ENCODE data around the gene ARSK. TPM values are rescaled to one million over a fixed set of nuclear protein-coding genes. Genes with fewer than 3 reads are reported as not detected.

Gene ARSK
- total and polyA plus RNA-seq, 8 donors: 2.9 to 68.3 (median 4.9) TPM; not detected in 1

GRCh38 chr5:95627971-95628810 is 73.3 kb downstream of the ARSK start:
- Histone ChIP-seq H3K4me1 (peaks cover 0 to 14% (median 8%) of the 10 kb centered on the region in 4 donors), H3K4me3 (no peak overlapping the region), H3K27me3 (no peaks in the 10 kb centered on the region), H3K36me3 (no peaks in the 10 kb centered on the region), H3K27ac (no peak overlapping the region), H3K9me3 (no peaks in the 10 kb centered on the region)
- DNase-seq: no peak
- TF ChIP-seq POLR2A (IDR thresholded peaks at IDR 0.05) (no peak), POLR2AphosphoS5 (IDR thresholded peaks at IDR 0.05) (no peak), CTCF (IDR thresholded peaks at IDR 0.05) (no peak), EP300 (IDR thresholded peaks at IDR 0.05) (no peak)
- intact Hi-C loops (cut with DNase I; ENCODE audit: low total_unique reads): no loop called here
- WGBS, 5 donors: 74 to 86% (median 76%) methylated on average over 3 to 4 of the region's 4 CpGs

DNA sequence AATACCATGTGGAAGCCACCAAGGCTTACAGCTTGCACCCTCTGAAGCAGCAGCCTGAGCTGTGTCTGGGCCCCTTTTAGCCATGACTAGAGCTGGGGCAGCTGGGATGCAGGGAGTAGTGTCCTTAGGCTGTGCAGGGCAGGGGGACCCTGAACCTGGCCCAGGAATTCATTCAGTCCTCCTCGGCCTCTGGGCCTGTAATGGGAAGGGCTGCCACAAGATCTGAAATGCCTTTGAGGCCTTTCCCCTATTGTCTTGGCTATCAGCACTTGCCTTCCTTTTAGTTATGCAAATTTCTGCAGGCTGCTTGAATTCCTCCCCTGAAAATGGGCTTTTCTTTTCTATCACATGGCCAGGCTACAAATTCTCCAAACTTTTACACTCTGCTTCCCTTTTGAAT is 74.0 kb downstream of the ARSK start:
- no peaks in the 10 kb centered on the region for H3K27me3 ChIP-seq
- no peak overlapping the region for H3K27ac ChIP-seq
- H3K36me3 ChIP-seq: no peaks in the 10 kb centered on the region

GRCh38 chr5:95630394-95630917 is 75.6 kb downstream of the ARSK start:
- Histone ChIP-seq H3K36me3 (no peaks in the 10 kb centered on the region), H3K4me1 (peaks cover 0 to 14% (median 8%) of the 10 kb centered on the region in 4 donors), H3K27ac (no peak overlapping the region), H3K9me3 (no peaks in the 10 kb centered on the region), H3K27me3 (no peaks in the 10 kb centered on the region), H3K4me3 (no peak overlapping the region)
- no peak for DNase-seq
- 90 to 98% (median 93%) methylated on average over 5 of the region's 5 CpGs for WGBS, 5 donors
- intact Hi-C loops (cut with DNase I; ENCODE audit: low total_unique reads): no loop called here
- TF ChIP-seq POLR2A (IDR thresholded peaks at IDR 0.05) (no peak), EP300 (IDR thresholded peaks at IDR 0.05) (no peak), CTCF (IDR thresholded peaks at IDR 0.05) (no peak), POLR2AphosphoS5 (IDR thresholded peaks at IDR 0.05) (no peak)

More for the DNA sequence above, 74.0 kb downstream of the ARSK start:
- Histone ChIP-seq H3K9me3 (no peaks in the 10 kb centered on the region), H3K4me3 (no peak overlapping the region), H3K4me1 (peaks cover 0 to 14% (median 8%) of the 10 kb centered on the region in 4 donors)
- TF ChIP-seq EP300 (IDR thresholded peaks at IDR 0.05) (no peak), CTCF (IDR thresholded peaks at IDR 0.05) (no peak), POLR2A (IDR thresholded peaks at IDR 0.05) (no peak), POLR2AphosphoS5 (IDR thresholded peaks at IDR 0.05) (no peak)
- 73 to 100% (median 88%) methylated on average over 1 of the region's 1 CpG for WGBS, 5 donors
- intact Hi-C loops (cut with DNase I; ENCODE audit: low total_unique reads): no loop called here
- no peak for DNase-seq

DNA sequence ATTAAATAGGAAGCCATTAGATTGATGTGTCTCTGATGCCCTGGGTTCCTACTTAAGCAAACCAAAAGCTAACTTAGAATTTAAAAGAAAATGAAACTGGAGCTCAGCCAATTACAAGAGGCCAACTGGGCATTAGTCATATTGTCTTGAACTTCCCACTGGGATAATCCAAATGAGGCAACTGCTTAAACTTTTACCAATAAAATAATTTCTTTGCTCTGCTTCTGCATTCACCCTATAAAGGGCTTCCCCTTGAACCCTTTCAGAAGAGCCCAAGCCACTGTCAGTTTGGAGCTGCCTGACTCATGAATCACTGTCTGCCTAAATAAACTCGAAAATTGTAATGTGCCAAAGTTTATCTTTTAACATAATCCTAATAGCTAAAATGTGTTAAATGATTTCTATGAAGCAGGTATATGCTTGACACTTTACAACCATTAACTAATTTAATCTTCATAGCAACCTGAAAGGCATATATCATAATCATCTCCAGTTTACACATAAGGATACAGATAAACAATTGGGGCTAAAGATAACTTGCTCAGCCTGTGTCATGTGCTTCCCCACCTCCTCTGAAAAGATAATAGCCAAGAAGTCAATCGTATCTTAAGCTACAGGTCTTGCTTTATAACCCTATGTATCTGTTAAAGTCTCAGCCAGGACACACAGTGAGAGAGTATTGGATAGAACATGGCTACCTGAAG is 76.5 kb downstream of the ARSK start:
- H3K27ac ChIP-seq: no peak overlapping the region
- WGBS, 5 donors: 41 to 62% (median 52%) methylated on average over 2 of the region's 2 CpGs
- H3K27me3 ChIP-seq: no peaks in the 10 kb centered on the region
- intact Hi-C loops (cut with DNase I; ENCODE audit: low total_unique reads): no loop called here
- DNase-seq: no peak
- H3K4me1 ChIP-seq: peaks cover 0 to 14% (median 8%) of the 10 kb centered on the region in 4 donors
- H3K9me3 ChIP-seq: no peaks in the 10 kb centered on the region
- TF ChIP-seq POLR2A (IDR thresholded peaks at IDR 0.05): no peak
- TF ChIP-seq POLR2AphosphoS5 (IDR thresholded peaks at IDR 0.05): no peak
- no peaks in the 10 kb centered on the region for H3K36me3 ChIP-seq
- H3K4me3 ChIP-seq: no peak overlapping the region
